EH (cell line): ENCODE results near the gene ANKRD65.
A peak's percentile ranks its signal among the peaks of the same experiment; 100 is the strongest.
"Not testable (repeated sequence)": the region's sequence is repeated elsewhere in the genome, so short reads cannot be mapped to it uniquely, and the experiment has no call there.

ENCODE experiments used
- DNase-seq: peaks from one replicate; pipeline ENCODE4 v3.0.0-alpha.2; 2015; ENCODE audit warnings: low read depth

Gene ANKRD65

GRCh38 chr1:1415751-1416150 lies 5.3 kb downstream of the ANKRD65 start:
- DNase-seq, result no peak

DNA sequence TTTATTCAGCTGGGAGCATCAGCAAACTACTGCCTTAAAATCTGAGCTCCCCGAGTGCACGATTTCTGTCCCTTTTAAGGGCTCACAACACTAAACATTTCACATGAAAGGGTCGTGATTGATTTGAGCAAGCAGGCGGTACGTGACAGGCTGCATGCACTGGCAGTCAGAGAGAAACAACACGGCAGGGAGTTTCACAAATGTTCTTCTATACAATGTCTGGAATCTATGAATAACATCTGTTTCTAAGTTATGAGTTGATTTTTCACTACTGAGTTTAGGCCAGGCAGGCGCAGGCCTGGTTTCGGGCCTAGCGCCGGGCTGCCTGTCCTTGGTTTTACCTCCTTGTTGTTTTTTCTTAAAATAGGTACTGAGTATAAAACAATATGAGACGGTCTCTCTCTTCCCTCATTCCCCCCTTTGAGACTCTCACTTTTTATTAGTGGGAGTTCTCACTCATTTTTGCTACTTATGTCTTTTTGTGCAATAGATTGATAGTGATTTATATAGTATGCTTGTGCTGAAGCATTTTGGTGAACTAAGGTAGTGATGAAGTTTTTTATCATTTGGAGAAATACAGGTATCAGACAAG lies 8.7 kb downstream of the ANKRD65 start:
- not testable (repeated sequence) for DNase-seq

DNA sequence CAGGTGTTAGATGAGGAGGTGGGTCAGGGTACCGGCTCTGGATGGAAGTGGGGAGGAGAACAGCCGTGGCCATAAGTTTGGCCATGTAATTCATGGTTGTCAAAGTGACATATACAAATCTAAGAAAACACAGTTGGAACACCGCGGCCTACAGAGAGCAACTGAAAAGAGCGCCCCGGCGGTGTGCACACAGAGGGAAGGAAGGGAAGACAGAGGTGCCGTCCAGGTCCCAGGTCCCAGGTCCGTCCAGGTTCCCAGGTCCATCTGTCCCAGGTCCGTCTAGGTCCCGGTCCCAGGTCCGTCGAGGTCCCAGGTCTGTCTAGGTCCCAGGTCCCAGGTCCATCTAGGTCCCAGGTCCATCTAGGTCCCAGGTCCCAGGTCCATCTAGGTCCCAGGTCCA lies 9.4 kb downstream of the ANKRD65 start:
- DNase-seq, result no peak

DNA sequence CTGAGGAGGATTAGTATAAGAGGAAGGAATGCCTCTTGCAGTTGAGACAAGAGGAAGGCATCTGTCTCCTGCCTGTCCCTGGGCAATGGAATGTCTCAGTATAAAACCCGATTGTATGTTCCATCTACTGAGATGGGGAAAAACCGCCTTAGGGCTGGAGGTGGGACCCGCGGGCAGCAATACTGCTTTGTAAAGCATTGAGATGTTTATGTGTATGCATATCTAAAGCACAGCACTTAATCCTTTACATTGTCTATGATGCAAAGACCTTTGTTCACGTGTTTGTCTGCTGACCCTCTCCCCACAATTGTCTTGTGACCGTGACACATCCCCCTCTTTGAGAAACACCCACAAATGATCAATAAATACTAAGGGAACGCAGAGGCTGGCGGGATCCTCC lies 10.8 kb downstream of the ANKRD65 start:
- not testable (repeated sequence) for DNase-seq

- DNase-seq, result peak; percentile 49
Measured at GRCh38 chr1:1407636-1408318, 13.3 kb downstream of the ANKRD65 start.

GRCh38 chr1:1406821-1407635 lies 14.0 kb downstream of the ANKRD65 start, which contains the start of gene MRPL20:
Gene MRPL20, minus strand, starts transcription at chr1:1407293. Its CDS starts 76 bp downstream, at chr1:1407217.
- DNase-seq, result peak; percentile 92

- DNase-seq, result no peak
Measured at GRCh38 chr1:1406101-1406820, 14.8 kb downstream of the ANKRD65 start.

- no peak for DNase-seq
Measured at GRCh38 chr1:1403653-1404052, 17.4 kb downstream of the ANKRD65 start.

DNA sequence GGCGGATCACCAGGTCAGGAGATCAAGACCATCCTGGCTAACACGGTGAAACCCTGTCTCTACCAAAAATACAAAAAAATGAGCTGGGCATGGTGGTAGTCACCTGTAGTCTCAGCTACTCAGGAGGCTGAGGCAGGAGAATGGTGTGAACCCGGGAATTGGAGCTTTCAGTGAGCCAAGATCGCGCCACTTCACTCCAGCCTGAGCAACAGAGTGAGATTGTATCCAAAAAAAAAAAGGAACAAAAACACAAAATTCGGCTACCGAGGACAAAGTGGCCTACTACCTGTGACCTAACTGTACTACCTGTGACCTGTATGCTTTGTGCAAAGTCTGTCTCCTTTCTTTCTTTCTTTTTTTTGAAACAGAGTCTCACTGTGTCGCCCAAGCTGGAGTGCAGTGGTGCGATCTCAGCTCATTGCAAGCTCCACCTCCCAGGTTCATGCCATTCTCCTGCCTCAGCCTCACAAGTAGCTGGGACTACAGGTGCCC lies 18.1 kb downstream of the ANKRD65 start:
- DNase-seq, result not testable (repeated sequence)

- peak; percentile 55 for DNase-seq
Measured at GRCh38 chr1:1402072-1402900, 18.8 kb downstream of the ANKRD65 start.

DNA sequence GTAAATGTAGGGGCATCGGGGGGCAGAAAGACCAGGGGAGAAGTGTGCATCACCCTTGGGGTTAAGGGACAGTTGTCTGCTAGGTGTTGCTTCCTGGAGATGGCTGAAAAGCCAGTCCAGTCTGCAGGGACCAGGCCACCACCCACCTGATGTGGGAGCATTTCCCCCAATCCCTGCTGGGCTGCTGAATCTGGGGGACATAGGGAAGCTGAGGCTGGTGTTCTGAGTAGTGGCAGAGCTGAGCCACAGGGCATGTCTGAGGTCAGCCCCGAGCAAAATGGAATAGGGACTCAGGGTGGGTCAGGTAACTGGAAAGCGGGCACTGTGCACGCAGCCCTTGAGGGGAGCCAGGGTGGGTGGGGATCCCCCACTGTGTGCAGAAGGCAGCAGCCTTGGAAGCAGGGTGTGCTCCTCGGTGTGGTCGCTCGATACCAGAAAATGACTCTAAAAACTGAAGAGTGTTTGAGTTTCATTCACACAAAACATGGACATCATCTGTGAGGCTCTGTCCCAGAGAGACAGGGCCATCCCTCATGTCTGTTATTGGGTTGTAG lies 19.5 kb downstream of the ANKRD65 start:
- DNase-seq, result no peak

- no peak for DNase-seq
Measured at GRCh38 chr1:1400576-1401456, 20.3 kb downstream of the ANKRD65 start.

DNA sequence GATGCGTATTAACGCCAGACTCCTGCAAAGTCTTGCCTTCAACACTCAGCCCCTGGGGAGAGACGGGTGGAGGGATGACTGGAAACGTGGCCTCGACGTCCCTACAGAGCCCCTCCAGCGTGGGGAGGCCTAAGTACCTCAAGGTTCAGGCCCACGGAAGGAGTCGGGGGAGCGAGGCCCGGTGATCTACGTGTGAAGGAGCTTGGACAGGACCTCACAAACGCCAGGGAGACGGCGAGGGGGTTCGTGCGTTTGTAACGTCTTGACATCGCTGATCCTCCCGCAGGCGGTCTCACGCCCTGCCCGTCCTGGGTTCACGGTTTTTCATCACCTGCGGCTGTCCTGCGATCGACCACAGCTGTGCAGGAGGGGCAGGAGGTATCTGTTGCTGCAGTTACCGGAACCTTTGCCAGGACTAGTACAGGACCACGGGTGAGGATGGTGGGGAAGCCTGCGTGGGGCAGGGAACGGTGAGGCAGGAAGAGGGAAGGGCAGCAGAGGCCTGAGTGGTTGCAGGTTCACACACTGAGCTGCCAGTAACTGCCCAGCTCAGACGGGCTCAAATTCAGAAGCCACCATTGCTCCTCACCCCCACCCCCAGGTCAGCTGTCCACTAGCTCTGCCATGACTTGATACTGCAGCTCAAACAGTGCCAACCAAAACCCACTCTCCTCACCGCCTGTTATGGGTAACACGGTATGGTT lies 21.1 kb downstream of the ANKRD65 start:
- DNase-seq, result peak; percentile 32

DNA sequence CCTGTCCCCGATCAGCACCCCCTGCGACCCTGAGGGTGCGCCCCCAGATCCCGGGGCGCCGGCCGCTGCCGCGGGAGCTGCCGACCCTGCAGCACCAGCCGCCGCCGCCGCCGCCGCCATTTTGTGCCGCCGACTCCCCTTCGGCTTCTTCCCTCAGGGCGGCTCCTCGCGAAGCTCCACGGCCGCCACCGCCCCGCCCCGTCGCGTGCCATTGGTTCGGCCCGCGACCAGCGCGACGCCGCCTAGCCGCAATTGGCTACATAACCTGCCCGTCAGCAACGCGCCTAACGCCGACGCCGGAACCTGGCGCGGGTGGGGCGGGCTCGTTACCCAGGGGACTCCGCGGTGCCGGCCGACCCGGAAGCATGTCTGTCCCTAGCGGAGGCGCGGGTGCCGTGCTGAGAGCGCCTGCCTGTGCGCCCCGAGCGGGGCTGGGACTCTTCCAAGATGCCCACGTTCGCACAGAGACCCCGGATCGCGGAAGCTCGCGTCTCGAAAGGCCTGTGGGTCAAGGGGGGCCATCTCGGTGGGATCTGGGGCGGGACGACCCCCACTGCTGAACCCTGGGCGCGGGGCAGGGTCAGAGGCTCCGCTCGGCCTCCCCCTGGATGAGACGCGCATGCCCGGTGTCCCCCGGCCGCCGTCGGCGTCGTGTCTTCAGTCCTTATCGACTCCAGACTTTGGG lies 21.7 kb downstream of the ANKRD65 start, which contains the start of gene CCNL2:
Gene CCNL2, minus strand, starts transcription at position 149 of the 685 bp plus-strand sequence. Its CDS starts 29 bp downstream, at position 120.
- peak; percentile 97 for DNase-seq

DNA sequence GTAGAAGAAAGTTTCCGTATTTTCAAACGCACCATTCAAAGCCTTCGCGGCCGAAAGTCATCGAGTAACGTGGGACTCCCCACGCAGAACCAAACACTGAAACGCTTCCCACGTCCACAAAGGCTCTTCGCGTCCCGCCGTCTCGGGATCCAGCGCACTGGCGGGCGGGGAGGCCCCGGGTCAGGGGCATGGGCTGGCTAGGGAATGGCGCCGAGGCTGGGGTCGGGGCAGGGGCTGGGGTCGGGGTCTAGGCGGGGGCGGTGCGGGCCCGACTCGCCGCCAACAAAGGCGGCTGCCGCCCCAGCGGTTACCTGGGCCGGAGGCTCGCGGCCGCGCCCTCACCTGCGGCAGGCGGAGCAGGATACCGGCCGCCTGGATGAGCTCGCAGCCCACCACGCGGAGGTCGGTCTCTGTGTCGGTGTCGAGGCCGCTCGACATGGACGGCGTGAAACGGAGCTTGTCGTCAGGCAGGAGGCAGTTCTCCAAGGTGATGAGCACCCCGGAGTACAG lies 22.3 kb downstream of the ANKRD65 start:
- DNase-seq, result no peak

- peak; percentile 10 for DNase-seq
Measured at GRCh38 chr1:1397839-1398523, 23.1 kb downstream of the ANKRD65 start.

- DNase-seq, result no peak
Measured at GRCh38 chr1:1395166-1395565, 25.9 kb downstream of the ANKRD65 start.

DNA sequence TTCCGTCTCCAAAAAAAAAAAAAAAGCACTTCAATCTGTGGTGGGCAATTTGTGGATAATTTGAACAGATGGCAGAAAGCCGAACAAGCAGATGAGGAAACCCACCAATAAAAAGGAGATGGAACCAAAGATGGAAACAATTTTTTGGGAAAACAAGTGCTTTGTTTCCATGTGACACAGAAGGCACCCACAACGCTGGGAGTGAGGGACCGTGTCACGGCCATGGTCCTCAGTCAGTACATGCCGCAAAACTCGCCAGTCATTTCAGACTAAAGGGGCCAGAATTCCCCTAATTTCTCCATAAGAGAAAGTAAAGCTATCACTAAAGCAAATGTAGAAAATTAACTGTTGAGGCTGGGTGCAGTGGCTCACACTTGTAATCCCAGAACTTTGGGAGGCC lies 27.0 kb downstream of the ANKRD65 start:
- DNase-seq, result no peak
